Brain microvascular endothelial cell (primary cell): ENCODE measurements around the gene GRXCR1.

ENCODE experiments used
- DNase-seq: peaks from one replicate; pipeline ENCODE4 v3.0.0-alpha.2; 2020
- H3K27ac ChIP-seq: fragments of 250-450 bp; sonication (Bioruptor Pico); 2 replicates; pipeline ENCODE4 v1.5.1; 2020; ENCODE audit warnings: mild to moderate bottlenecking, moderate library complexity
- H3K27me3 ChIP-seq: fragments of 250-450 bp; sonication (Bioruptor Pico); replicated peaks from 2 replicates; pipeline ENCODE4 v1.5.1; 2020; ENCODE audit warnings: mild to moderate bottlenecking
- H3K36me3 ChIP-seq: fragments of 250-450 bp; sonication (Bioruptor Pico); replicated peaks from 2 replicates; pipeline ENCODE4 v1.5.1; 2020; ENCODE audit warnings: mild to moderate bottlenecking
- H3K4me3 ChIP-seq: 2 replicates; pipeline ENCODE4 v1.5.1; 2011; ENCODE audit warnings: low read depth, mild to moderate bottlenecking, control low read depth, low read length, moderate library complexity
- in situ Hi-C: cut with HindIII; loops from 2 replicates; pipeline ENCODE4 v1.10.0; 2017; ENCODE audit warnings: low sequenced_read_pairs, low pct_ligation_motif_present
- TF ChIP-seq, protein P1 (sequence below): IDR thresholded peaks from 2 replicates; pipeline ENCODE4 v1.5.1; 2011; ENCODE audit warnings: low read depth, mild to moderate bottlenecking, moderate library complexity, low read length, control low read depth, inconsistent platforms; ENCODE audit errors: missing control alignments

The GRXCR1 gene

DNA sequence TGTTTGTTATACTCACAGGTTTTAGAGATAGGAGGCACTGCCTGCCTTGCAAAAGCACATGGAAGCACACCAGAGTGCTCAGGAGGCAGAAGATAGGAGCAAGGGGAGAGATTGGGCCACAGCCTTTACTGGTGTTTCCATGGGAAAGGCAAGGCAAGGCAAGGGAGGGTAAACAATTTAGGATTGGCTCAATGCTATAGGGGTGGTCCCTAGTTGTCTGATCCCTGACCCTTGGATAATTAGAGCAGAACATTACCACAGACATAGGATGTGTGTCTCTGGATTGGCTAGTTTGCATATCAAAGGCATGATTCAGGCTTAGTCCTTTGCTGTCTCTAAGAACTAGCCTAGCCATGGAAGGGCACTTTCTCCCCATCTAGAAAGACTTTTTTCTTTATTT, 36.1 kb downstream of the GRXCR1 start:
- Histone ChIP-seq H3K4me3 (no peak overlapping the region), H3K27me3 (no peaks in the 10 kb centered on the region), H3K36me3 (no peaks in the 10 kb centered on the region), H3K27ac (no peak overlapping the region)
- TF ChIP-seq, protein P1, sequence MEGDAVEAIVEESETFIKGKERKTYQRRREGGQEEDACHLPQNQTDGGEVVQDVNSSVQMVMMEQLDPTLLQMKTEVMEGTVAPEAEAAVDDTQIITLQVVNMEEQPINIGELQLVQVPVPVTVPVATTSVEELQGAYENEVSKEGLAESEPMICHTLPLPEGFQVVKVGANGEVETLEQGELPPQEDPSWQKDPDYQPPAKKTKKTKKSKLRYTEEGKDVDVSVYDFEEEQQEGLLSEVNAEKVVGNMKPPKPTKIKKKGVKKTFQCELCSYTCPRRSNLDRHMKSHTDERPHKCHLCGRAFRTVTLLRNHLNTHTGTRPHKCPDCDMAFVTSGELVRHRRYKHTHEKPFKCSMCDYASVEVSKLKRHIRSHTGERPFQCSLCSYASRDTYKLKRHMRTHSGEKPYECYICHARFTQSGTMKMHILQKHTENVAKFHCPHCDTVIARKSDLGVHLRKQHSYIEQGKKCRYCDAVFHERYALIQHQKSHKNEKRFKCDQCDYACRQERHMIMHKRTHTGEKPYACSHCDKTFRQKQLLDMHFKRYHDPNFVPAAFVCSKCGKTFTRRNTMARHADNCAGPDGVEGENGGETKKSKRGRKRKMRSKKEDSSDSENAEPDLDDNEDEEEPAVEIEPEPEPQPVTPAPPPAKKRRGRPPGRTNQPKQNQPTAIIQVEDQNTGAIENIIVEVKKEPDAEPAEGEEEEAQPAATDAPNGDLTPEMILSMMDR: no peak
- no peak for DNase-seq
- in situ Hi-C loops: no loop called here

GRCh38 chr4:42942216-42942615, 49.7 kb downstream of the GRXCR1 start:
- no peaks in the 10 kb centered on the region for H3K27me3 ChIP-seq
- TF ChIP-seq, protein P1: no peak

GRCh38 chr4:42945874-42946273, 53.4 kb downstream of the GRXCR1 start:
- in situ Hi-C loops: no loop called here
- Histone ChIP-seq H3K27me3 (no peaks in the 10 kb centered on the region), H3K27ac (no peak overlapping the region), H3K4me3 (no peak overlapping the region), H3K36me3 (no peaks in the 10 kb centered on the region)
- DNase-seq: no peak
- TF ChIP-seq, protein P1: no peak

More at GRCh38 chr4:42942216-42942615, 49.7 kb downstream of the GRXCR1 start:
- in situ Hi-C loops: no loop called here
- no peak for DNase-seq
- H3K27ac ChIP-seq: no peak overlapping the region
- no peaks in the 10 kb centered on the region for H3K36me3 ChIP-seq
- H3K4me3 ChIP-seq: no peak overlapping the region

- no peak overlapping the region for H3K4me3 ChIP-seq
- H3K27ac ChIP-seq: no peak overlapping the region
- no peaks in the 10 kb centered on the region for H3K27me3 ChIP-seq
- no peaks in the 10 kb centered on the region for H3K36me3 ChIP-seq
- TF ChIP-seq, protein P1: no peak
- in situ Hi-C loops: no loop called here
- no peak for DNase-seq
Measured at GRCh38 chr4:42953321-42953720, 60.8 kb downstream of the GRXCR1 start.

DNA sequence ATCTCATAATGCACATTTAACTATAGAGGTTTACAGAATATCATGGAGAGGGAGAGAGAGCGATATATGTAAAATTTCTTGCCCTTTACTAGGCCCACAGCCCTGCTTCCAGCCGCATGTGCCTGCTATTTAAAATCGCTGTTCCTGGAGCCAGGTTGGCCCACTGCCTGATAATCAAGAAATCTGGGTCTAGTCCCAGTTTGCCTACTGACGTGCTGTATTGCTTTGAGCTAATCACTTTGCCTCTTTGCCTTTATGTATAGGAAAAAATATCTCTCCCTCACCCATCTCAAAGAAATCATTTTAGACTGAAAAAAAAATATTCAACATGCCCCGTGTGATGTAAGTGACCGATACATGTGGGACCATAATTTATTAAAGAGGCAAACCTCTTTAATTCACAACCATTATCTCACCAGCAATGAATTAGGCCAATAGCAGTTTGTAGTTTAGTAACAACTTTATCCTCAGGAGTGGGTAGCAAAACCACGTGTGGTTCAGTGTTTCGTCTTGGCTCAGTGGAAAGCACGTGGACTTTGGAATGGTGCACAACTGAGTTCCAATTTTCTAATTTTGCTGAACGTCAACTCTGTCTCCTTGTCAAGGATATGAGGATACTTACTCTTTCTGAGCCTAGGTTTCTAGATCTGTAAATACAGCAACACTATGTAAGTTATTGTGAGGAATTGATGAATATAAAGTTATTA, 62.6 kb downstream of the GRXCR1 start:
- DNase-seq: no peak
- TF ChIP-seq, protein P1: no peak
- in situ Hi-C loops: no loop called here
- H3K4me3 ChIP-seq: no peak overlapping the region
- H3K27ac ChIP-seq: no peak overlapping the region
- no peaks in the 10 kb centered on the region for H3K27me3 ChIP-seq
- no peaks in the 10 kb centered on the region for H3K36me3 ChIP-seq
